Femur (tissue), 1 donor: Measurements from ENCODE around the gene SP6.
A peak's percentile ranks its signal among the peaks of the same experiment; 100 is the strongest.

Experiments
- DNase-seq: peaks from one replicate; pipeline ENCODE4 v3.0.0-alpha.2; 2017

SP6 gene

DNA sequence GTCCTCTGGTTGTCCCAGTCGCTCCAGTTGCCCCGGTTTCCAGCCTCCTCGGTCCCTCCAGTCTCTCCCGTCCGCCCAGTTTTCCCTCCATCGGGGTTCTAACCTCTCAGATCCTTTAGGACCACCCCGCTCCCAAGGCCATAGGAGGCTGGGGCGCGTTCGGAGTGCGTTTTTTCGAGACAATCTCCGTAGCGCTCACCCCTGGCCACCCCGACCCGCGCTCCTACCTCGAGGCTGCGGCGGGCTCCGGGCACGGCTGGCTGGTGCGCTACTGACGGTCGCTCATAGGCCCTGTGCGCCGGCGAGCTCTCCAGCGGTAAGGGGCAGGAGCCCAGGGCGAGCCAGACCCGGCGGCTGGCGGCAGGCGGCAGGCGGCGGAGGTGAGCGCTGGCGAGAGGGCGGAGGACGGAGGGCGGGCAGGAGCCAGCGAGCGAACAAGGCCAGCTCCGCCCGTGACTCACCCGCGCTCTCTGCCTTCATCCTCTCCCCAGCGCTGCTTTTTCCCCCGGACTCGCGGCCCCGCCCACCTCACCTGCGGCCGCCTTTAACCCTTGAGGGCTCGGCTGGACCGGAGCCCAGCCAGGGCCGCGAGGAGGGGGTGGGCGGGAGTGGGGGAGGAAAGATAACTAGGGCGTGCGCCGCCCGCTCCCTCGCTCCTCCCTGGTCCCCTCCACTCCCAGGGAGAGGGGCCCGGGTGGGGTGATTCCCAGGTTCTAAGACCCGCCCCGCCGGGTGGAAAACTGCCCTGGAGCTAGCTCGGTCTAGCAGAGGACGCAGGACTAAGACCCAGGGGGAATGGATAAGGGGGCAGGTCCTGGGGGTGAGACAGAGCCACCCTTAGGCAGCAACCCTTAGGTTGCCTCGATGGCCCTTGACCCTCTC lies at the start of gene SP6:
Gene SP6, minus strand, starts transcription at position 472 of the 882 bp plus-strand sequence. CDS start 2,734 bp downstream, outside the sequence.
- DNase-seq = no peak

DNA sequence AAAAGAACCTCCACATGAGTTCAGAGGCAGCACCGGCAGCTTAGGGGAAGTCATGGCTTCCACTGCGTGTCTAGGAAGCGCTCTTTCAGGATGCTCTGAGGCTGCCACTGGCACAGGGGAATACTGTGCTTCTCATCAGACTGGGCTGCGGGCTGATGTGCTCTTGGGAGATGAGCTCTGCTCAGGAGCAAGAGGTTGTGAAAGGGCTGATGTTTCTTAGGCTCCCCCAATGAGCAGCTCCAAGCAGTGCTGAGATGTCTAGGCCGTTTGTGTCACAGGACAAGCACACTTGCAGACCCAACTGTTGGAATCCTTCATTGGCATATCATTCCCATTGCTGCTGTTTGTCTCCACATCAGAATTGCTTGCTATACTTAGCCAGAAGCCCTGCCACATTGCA lies 48.7 kb upstream of the SP6 start:
- no peak for DNase-seq

DNA sequence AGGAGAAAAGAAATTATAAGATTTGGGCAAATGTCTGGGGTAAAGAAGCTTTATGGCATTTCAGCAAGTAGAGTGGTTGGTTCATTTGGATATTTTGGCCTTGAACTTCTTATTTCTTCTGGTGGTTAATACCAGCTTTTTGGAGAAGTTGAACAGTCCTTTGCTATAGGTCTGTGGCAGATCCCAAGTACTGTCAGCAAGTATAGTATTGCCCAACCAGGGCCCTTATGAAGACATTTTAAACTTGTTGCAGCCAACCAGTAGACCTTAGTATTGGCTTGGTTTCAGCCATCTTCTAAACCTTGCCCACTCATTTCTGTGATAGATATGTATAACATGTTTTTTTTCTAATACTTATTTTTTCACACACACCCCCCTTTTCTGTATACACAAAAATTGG lies 47.3 kb upstream of the SP6 start:
- DNase-seq = no peak

DNA sequence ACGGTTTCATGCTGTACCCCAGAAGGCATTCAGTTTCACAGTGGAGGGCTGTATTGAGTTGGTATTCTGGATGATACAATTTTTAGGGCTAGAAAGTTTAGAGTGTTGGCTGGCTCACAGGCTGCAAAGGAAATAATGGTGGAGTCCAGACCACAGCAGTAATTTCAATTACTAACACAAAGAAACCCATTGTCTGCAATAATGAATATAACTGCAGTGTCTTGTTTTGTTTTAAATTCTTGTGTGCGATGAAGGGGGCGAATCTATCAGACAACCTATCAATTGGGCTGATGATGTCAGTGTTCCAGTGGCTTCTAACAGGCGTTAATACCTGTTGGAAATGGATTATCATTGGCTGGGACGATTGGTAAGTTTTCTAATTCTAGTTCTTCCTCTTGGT lies 46.6 kb upstream of the SP6 start:
- DNase-seq = no peak

DNA sequence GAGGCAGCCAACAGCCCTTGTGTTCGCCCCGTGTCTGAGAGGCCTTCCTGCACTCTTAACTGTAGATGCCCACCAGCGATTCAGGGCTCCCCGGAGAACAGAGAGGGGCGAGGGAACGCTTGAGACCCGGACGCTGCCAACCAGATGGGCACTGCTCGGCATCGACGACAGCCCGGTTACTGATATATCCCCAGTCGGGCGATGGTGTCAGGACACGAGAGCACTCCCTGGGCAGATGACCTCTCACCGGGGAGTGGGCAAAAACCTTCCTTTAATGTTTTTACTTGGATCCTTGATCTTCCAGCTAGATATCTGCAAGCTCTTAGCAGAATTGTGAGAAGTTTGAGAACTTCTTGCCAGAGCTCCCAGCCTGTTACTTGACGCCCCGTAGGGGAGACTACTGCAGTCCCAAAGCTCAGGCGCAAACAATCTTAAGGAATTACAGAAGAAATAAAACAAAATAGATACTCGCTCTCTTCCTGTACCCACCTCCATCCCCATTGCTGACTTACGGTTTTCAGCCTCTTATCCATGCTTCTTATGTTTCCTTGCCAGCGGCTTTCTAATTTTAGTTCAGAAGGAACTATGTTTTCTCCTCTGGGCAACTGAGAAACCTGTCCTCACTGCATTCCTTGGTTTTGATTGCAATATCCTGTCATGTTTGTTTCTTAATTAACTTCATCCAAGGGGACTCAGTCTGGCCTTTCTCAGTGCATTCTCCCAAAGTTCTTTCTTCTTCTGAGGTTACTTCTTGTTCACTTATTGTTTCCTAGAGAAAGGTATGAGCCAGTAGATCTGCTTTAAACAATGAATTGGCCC lies 45.9 kb upstream of the SP6 start:
- DNase-seq = no peak

DNA sequence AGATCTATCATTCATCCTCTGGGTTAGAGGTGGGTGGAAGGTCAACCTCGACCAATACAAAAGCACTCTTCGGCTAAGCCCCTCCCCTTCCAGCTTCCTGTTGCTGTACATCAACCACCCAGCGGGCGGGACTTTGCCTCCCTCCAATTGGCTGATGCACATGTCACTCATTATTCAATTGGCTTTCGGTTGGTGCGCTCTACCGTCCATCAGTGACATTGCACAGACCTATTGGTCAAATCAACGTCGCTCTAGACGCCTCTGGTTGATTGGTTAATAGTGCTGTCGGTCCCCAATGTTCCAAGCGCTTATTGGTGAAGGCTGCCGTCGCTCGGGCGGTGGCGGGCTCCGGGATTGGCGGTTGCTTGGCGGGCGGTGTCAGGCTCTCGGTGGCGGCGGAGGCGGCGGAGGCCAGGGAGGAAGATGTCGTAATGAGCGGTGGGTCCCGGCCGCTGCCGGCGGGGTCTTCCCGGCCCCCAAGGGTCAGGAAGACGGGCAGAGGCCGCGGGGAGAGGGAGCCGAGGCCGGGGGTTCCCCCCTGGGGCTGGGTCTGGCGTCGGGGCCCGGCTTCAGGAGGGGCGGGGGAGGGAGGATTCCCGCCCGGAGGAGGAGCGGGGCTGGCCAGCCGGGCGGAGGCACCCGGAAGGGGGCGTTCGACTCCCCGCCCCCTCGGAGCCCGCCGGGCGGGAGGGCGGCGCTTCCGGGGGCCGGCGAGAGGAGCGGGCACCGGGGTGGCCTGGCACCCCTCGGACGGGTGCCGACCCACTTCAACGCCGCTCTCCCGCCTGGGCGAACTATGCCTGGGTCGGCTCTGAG lies 45.1 kb upstream of the SP6 start, which contains the start of gene SP2:
Gene SP2, plus strand, starts transcription at position 381 of the 816 bp plus-strand sequence. Its CDS starts 51 bp downstream, at position 432.
- DNase-seq = peak; percentile 100

DNA sequence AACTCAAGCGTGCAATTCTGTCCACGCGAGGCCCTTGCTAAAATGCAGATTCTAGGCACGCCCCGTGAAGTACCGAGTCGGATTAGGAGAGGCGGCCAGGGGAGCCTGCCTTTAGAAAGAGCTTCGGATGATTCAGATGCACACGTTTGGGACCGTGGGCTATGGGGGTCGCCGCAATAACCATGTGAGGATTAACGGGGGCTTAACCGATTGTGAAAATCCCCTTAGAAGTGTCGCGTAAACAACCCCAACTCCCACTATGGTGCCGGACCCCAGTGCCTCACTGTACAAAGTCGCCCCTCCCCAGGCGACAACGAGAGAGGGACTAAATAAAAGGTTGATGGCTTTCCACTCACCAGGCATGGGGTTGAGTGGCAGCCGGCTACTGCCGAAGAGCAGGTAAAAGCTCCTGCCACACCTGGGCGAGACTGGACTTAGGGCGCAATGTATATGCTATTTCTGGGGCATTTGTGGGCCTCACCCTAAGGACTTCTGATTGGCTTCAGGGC lies 44.4 kb upstream of the SP6 start:
- DNase-seq = no peak

DNA sequence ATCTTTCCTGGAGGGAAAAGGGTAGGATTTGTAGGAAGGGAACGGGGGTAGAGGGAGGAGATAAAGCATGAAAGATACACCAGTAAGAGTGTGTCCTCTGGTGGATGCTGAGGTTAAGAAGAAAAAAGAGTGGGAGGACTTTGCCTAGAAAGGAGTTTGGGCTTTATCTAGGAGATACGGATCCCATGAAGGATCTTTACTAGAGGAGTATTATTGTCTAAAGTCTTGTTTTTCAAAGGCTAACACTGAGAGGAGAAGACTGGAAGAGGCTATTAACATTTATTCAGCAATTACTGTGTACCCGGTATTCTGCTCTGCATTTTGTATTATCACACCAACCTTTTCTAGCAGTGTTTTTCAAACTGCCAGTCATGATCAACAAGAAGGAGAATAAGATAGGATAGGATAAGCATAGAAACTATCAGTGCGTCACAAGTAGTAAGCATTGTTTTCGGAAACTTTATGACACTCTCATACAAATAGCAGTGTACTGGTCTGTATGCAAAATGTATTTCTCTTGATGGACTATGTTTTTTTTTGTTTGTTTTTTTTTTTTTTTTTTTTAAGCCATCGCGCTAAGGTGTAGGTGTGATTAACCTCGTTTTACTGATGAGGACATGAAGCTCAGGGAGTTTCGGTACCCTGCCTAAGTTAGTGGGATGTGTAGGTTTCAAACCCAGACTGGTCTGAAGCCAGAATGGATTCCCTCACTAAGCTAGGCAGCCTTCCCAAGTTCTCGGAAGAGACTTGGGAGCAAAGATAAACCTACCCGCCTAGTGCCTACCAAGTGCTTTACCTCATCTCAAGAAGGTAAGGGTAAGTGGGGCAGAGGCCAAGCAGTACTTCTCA lies 43.8 kb upstream of the SP6 start:
- no peak for DNase-seq

DNA sequence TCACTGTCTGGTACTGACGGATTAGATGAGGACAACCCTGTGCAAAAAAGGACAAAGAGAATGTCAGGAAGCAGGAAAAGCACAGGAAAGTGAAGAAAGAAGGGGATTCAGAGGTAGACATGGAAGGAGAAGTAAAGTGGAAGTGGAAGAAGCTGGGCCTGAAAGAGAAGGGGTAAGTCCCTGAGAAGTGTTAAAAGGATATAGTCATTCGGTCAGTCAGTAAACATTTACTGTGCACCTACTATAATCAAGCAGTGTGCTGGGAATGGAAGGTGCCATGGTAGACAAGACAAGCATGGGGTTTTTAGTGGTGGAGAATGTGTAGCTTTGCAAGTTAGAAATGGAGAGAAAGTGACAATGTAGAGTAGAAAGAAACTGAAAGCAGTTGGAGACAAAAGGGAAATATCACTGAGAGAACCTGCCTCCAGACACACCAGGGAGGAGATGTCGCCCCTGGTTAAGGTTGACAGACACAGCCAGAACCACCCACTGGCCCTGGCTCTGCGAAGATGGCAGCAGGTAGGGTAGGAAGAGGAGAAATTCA lies 40.7 kb upstream of the SP6 start:
- no peak for DNase-seq

DNA sequence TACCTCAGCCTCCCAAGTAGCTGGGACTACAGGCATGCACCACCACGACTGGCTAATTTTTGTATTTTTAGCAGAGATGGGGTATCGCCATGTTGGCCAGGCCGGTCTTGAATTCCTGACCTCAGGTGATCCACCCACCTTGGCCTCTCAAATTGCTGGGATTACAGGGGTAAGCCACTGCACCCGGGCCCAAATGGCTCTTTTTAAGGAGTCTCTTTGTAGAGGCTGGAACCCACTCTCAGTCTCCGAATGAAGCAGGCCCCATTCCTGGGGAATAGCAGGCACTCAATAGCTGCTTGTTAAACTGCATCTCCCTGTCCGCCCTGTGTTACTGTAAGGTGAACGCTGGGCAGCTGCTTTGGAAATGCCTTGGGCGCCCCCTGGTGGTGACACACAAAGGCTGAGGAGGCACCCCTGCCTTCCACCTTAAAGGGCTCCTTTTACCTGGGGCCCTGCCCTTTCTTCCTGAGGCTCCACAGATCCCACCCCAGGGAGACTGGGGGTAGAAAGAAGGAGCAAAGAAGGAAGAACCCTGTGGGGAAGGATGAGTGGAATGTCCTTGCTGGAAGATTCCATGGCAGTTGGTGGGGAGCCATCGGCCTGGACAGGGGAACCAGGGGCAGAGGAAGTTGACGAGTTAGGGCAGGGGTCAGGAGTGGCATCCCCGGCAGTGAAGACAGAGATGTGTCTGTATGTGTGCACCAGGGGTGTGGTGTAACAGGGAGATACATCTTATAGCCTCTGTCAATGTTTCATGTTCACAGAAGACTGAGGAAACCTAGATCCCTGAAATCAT lies 39.0 kb upstream of the SP6 start:
- DNase-seq = peak; percentile 90

DNA sequence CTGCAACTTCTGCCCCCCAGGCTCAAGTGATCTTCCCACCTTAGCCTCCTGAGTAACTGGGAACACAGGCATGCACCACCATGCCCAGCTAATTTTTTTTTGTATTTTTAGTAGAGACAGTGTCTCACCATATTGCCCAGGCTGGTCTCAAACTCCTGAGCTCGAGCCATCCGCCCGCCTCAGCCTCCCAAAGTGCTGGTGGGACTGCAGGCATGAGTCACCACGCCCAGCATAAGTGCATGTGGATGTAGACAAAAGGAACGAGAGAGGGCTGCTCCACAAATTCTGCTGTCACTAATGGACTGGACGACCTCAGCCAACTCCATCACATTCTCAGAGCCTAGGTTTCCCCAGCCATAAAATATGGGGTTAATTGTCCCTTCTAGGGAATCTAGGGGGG lies 37.3 kb upstream of the SP6 start:
- DNase-seq = no peak

DNA sequence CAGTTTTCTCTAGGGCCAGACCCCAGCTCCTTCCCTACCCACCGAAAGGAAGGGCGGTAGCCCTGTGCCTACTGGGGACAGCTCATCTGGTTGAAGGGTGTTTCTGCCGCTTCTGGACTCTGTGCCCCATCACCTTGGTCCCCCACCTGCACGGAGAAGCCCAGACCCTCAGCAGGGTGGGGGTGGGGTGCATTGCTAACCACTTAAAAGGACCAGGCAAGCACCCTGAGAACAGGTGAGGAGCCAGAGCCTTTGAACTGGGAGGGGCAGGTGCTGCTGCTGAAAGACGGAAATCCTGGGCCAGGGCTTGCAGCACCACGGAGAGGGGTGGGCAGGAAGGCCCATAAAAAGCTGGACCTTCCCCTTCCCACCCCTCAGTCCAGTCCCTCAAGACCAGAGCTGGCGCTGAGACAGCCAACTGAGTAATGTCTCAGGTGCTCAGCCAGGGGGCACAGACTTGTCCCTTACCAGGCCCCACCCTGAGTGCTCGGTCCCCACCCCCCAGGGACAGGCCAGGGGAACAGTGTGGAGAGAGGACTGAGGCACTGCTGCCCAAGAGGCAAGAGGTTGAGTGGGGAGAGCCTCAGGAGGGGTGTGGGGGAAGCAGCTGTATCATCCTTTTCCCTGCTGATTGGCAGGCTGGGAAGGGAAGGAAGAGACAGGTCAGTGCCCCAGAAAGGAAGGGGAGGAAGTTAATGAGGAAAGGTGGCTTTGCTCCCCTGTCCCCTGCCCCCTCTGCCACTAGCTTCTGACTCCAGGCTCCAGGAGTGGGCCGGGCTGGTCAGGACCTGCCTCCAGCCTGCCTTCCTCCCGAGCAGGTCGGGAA lies 34.2 kb upstream of the SP6 start:
- no peak for DNase-seq

DNA sequence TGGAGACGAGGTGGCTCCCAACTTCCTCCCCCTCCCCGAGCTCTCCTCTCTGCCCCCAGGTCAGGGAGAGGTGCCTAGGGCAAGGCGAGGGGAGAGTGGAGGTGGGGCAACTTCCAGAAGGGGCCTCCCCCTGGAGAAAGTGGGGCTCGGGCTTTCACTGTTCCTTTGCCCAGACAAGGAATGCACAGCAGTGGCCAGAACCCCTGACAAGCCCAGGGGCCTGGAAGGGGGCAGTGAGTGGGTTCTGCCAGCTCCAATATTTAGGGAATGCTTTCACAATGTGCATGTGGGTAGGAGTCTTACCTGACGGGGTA lies 33.4 kb upstream of the SP6 start:
- DNase-seq = no peak

DNA sequence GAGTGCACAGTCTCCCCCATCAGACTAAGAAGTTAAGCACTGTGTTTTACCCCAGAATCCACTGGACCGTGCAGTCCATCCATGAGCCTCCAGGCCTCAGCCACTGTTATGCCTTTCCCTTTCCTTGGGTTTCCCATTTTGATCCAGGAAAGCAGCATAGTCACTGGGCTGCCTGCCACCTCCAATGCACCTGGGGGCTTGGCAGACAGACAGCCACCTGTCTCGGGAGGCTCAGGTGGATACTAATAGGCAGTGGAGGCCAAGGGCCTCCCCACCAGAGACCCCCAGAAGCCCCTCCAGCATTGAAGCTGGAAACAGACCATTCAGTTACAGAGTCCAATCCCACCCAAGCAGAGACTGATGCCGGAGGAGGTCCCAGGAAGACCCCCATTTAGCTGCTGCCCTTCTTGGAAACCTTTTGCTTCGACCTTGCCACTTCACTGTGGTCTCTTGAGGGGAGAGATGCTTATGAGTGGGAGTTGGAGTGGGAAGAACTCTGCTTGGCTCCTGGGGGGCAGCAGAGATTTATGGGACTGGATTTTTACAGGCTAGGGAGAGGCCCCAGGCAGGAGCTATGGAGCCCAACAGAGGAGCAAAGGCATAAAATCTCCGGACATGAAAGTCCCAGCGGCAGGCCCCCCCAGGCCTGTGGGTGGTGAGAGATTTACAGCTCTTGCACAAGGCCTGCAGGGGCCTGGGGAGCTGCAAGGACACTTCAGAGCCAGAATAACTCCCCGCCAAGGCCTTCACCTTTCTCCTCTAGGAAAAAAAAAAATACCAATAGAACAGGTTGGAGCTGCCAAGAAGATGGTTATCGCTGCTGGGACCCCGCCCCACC lies 32.8 kb upstream of the SP6 start:
- DNase-seq = no peak

DNA sequence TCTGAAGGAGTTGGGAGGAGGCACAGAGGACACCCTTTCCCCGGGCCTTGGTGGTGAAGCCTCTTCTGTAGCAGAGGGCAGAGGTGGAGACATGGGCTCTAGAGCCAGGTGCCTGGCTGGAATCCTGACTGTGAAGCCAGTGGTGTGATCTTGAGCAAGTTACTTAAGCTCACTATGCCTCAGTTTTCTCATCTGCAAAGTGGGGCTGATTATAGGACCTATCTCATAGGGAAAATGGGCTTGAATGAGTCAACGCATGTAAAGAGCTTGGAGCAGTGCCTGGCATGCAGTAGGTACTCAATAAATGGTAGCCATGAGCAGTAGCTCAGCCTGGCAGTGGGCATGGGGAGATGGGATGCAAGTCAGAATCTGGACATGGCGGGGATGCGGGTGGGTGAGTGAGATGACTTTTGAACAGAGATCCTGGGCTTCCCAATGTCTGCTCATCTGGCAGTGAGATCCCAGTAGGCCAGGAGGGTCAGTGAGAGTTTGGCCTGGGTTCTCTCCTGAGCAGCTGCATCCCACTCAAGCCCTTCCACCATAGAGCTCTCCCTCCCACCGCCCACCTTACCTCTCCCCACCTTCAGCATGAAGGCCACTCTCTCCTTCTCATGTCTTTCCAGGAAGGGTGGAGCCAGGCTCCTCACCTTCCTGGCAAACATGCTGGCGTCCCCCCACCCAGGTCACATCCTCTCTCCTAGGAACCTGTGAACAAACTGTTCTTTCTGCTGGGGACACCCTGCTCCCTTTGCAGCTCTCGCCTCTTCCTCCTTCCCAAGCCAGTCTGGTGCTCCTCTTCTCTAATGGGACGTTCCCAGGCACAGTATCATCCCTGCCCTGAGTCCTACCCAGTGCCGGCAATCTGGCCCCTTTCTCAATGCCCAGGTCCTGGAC lies 32.0 kb upstream of the SP6 start:
- DNase-seq = no peak

DNA sequence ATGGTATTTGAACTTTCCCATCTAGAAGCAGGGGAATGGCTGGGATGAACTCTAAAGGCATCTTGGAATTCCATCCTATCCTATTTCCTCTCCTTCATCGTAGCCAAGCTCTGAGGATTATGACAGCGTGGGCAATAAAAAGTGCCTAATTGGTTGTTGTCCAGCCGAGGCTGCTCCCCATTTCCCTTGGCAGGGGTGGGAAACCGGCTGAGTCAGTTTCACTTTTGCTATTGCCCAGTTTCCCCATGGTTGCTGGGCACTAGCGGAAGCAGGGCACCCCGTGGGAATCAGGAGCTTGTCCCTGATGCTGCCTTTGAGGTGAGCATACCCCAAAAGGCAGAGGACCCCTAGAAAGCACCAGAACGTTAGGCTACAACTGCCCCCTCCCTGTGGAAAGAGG lies 31.3 kb upstream of the SP6 start:
- DNase-seq = no peak

DNA sequence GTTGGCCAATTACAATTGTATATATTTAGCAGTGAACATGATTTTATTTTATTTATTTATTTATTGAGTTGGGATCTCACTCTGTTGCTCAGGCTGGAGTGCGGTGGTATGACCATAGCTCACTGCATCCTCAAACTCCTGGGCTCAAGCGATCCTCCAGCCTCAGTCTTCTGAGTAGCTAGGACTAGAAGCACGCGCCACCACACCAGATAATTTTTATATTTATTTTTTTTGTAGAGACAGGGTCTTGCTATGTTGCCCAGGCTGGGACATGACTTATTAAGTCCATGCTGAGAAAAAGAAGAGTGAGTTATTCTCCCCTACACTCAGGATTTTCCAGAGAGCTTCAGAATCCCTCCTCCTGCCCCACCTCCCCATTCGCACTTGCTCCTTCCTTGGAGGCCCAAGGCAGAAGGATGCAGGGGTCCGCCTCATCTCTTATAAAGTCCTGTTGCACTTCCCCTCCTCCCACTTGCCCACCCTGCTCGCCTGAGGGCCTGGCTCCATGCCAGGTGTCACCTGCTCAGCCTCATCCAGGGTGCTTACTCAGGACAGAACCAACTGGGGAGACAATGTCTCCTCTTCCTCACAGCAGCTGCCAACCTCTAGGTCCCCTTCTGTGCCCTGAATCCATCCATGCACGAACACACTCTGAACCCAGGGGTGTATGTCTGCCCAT lies 29.0 kb upstream of the SP6 start:
- no peak for DNase-seq
